ENCODE results near the gene FCN2.

The FCN2 gene

DNA sequence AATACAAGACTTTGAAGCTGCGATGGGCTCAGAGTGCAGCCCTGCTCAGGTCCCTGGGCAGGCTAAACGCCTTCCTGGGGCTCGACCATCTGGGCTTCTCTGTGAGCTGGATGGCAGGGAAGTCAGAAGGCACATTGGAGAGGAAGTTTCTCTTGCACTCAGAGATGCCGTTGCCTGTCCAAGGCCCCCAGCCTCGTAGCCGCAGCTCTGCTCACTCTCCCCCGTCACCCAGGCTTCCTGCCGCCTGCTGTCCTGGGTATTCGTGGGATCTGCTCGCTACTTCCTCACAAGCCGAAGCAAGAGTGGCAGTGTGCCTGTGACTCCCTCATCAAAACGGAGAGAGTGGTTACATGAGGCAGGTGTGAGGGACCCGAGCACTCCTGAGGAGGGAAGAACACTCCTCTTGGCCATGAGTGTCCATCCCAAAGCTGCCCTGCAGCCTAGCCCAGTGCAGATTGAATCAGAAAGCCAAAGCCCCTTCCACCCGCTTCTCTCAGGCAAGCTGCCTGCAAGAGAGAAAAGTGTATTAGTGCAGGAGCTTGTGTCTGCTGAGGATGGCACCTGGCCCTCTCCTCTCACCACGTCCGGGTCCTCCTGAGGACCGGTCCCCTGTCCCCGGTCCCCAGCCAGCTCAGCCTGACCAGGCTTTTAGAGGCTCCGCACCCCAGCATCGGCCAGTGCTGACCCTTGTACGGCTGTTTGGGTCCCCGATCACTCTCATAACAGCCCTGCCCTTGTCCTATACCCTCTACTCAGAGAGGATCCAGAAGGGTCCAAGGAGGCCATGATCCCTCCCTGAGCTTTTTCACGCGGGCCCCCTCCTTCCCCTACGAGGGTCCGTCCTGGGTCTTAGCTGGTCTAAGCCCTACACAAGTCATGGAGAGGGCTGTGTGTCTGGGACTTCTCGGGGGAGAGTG is 7.3 kb downstream of the FCN2 start:
- Histone ChIP-seq H3K27ac (ENCODE audit: poor library complexity, severe bottlenecking) (no peak overlapping the region), H3K4me3 (ENCODE audit: severe bottlenecking) (no peak overlapping the region), H3K4me1 (ENCODE audit: insufficient read depth, poor library complexity, severe bottlenecking) (no peaks in the 10 kb centered on the region), H3K9me3 (ENCODE audit: severe bottlenecking) (no peaks in the 10 kb centered on the region), H3K27me3 (ENCODE audit: insufficient read depth, poor library complexity, severe bottlenecking) (no peaks in the 10 kb centered on the region), H3K36me3 (ENCODE audit: low read depth) (no peaks in the 10 kb centered on the region)
- DNase-seq (ENCODE audit: low spot score) (no peak), ATAC-seq (ENCODE audit: low read depth) (no peak)
- TF ChIP-seq, protein P1, sequence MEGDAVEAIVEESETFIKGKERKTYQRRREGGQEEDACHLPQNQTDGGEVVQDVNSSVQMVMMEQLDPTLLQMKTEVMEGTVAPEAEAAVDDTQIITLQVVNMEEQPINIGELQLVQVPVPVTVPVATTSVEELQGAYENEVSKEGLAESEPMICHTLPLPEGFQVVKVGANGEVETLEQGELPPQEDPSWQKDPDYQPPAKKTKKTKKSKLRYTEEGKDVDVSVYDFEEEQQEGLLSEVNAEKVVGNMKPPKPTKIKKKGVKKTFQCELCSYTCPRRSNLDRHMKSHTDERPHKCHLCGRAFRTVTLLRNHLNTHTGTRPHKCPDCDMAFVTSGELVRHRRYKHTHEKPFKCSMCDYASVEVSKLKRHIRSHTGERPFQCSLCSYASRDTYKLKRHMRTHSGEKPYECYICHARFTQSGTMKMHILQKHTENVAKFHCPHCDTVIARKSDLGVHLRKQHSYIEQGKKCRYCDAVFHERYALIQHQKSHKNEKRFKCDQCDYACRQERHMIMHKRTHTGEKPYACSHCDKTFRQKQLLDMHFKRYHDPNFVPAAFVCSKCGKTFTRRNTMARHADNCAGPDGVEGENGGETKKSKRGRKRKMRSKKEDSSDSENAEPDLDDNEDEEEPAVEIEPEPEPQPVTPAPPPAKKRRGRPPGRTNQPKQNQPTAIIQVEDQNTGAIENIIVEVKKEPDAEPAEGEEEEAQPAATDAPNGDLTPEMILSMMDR (IDR thresholded peaks at IDR 0.05; ENCODE audit: poor library complexity, severe bottlenecking) = no peak

DNA sequence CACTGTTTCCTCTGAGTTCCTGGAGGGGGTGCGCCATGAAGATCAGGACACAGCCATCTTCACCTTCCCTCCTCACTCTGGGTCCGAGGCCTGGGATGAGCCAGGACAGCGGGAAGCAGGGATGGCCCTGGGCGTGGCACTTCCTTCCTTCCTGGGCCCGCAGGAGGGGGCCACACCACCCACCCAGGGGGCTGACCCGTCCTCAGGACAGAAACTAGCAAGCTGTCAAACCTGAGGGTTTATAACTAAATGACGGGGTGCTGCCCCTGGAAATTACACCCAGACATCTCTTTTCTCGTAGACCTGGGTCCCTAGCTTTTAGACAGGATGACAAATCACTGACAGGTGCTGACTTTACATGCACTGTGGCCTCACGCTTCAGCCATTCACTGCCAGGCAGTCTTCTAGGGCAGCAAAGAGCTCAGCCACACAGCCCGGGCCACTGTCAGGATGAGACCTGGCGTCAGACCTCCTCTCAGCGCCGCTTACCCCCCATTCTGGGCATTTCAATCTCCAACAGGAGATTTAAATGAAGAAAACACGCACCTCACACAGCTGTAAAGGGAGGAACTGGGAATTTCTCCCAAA is 8.1 kb downstream of the FCN2 start:
- TF ChIP-seq, protein P1 (IDR thresholded peaks at IDR 0.05; ENCODE audit: poor library complexity, severe bottlenecking) = no peak
- H3K36me3 ChIP-seq (ENCODE audit: low read depth) = no peaks in the 10 kb centered on the region
- H3K4me3 ChIP-seq (ENCODE audit: severe bottlenecking) = no peak overlapping the region
- no peaks in the 10 kb centered on the region for H3K27me3 ChIP-seq (ENCODE audit: insufficient read depth, poor library complexity, severe bottlenecking)
- H3K4me1 ChIP-seq (ENCODE audit: insufficient read depth, poor library complexity, severe bottlenecking) = no peaks in the 10 kb centered on the region
- H3K27ac ChIP-seq (ENCODE audit: poor library complexity, severe bottlenecking) = no peak overlapping the region
- ATAC-seq (ENCODE audit: low read depth) (no peak), DNase-seq (ENCODE audit: low spot score) (no peak)
- no peaks in the 10 kb centered on the region for H3K9me3 ChIP-seq (ENCODE audit: severe bottlenecking)

DNA sequence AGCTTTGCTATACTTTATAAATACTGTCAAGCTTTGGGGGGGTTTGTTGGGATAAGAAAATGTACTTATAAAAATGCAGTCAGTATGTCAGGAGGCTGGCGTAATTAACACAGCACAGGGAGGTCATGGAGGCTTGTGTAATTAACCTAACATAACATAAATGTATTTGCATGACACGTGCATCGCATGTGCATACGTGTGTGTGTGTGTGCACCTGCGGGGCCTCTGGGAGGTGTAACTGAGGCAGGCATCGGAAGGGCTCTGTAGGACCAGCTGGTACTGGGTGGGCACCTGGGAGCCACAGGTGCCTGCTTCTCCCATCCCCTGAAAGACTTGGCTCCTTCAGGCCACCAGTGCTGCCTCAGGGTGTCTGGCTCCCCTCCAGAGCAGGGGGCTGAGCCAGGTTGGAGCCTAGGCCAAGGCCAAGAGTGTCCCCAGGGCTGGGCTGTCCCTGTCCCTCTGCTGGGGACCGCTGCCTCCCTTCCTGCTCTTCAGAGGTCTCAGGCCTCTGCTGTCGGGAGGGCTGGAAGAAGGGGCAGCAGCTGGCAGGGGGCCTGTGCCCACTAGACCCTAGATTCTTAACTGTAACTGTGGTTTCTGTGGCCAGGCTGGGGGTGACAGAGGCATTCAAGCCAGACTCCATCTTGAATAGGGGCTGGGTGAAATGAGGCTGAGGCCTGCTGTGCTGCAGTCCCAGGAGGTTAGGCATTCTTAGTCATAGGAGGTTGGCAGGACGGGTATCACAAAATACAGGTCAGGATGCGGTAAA is 9.0 kb downstream of the FCN2 start:
- DNase-seq (ENCODE audit: low spot score) = no peak
- H3K4me3 ChIP-seq (ENCODE audit: severe bottlenecking) = no peak overlapping the region
- TF ChIP-seq, protein P1 (IDR thresholded peaks at IDR 0.05; ENCODE audit: poor library complexity, severe bottlenecking) = no peak
- H3K9me3 ChIP-seq (ENCODE audit: severe bottlenecking) = no peaks in the 10 kb centered on the region
- H3K27me3 ChIP-seq (ENCODE audit: insufficient read depth, poor library complexity, severe bottlenecking) = no peaks in the 10 kb centered on the region
- H3K27ac ChIP-seq (ENCODE audit: poor library complexity, severe bottlenecking) = no peak overlapping the region
- ATAC-seq (ENCODE audit: low read depth) = no peak
- H3K36me3 ChIP-seq (ENCODE audit: low read depth) = no peaks in the 10 kb centered on the region
- H3K4me1 ChIP-seq (ENCODE audit: insufficient read depth, poor library complexity, severe bottlenecking) = no peaks in the 10 kb centered on the region

DNA sequence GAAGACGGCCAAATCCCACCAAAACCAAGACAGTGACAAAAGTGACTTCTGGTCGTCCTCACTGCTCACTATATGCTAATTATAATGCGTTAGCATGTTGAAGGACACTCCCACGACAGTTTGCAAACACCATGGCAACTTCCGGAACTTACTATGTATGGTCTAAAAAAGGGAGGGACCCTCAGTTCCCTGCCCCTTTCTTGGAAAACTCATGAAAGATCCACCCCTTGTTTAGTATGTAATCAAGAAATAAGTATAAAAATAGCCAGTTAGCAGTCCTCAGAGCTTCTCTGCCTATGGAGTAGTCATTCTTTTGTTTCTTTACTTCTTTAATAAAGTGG is 9.5 kb downstream of the FCN2 start:
- no peaks in the 10 kb centered on the region for H3K27me3 ChIP-seq (ENCODE audit: insufficient read depth, poor library complexity, severe bottlenecking)
- no peaks in the 10 kb centered on the region for H3K9me3 ChIP-seq (ENCODE audit: severe bottlenecking)
- ATAC-seq (ENCODE audit: low read depth) (no peak), DNase-seq (ENCODE audit: low spot score) (no peak)
- no peak overlapping the region for H3K27ac ChIP-seq (ENCODE audit: poor library complexity, severe bottlenecking)
- H3K4me3 ChIP-seq (ENCODE audit: severe bottlenecking) = no peak overlapping the region
- H3K4me1 ChIP-seq (ENCODE audit: insufficient read depth, poor library complexity, severe bottlenecking) = no peaks in the 10 kb centered on the region
- H3K36me3 ChIP-seq (ENCODE audit: low read depth) = no peaks in the 10 kb centered on the region
- TF ChIP-seq, protein P1 (IDR thresholded peaks at IDR 0.05; ENCODE audit: poor library complexity, severe bottlenecking) = no peak

Data from RWPE2 (cell line).